GM19324 (cell line): ENCODE results near the gene LSG1.
"Not testable (repeated sequence)": the region's sequence is repeated elsewhere in the genome, so short reads cannot be mapped to it uniquely, and the experiment has no call there.

Source experiments
- ATAC-seq: cut with Tn5 transposase; IDR thresholded peaks from one replicate; pipeline ENCODE4 v1.9.1; 2021; ENCODE audit warnings: mild to moderate bottlenecking, moderate library complexity; ENCODE audit not compliant: unreplicated experiment, low FRiP score

The LSG1 gene

GRCh38 chr3:194620196-194620595 is 51.8 kb downstream of the LSG1 start:
- ATAC-seq = no peak

GRCh38 chr3:194619741-194620140 is 52.2 kb downstream of the LSG1 start:
- no peak for ATAC-seq

GRCh38 chr3:194618858-194619608 is 53.0 kb downstream of the LSG1 start:
- ATAC-seq = no peak

- ATAC-seq = no peak
Observed at GRCh38 chr3:194617827-194618226, 54.2 kb downstream of the LSG1 start.

GRCh38 chr3:194617143-194617671 is 54.8 kb downstream of the LSG1 start:
- no peak for ATAC-seq

- no peak for ATAC-seq
Observed at GRCh38 chr3:194615226-194615625, 56.8 kb downstream of the LSG1 start.

GRCh38 chr3:194612221-194612620 is 59.8 kb downstream of the LSG1 start:
- ATAC-seq = no peak

- no peak for ATAC-seq
Observed at GRCh38 chr3:194610689-194611088, 61.3 kb downstream of the LSG1 start.

- ATAC-seq = no peak
Observed at GRCh38 chr3:194609601-194610000, 62.4 kb downstream of the LSG1 start.

GRCh38 chr3:194608981-194609380 is 63.0 kb downstream of the LSG1 start:
- no peak for ATAC-seq

- no peak for ATAC-seq
Observed at GRCh38 chr3:194607592-194608389, 64.2 kb downstream of the LSG1 start.

GRCh38 chr3:194606941-194607340 is 65.0 kb downstream of the LSG1 start:
- no peak for ATAC-seq

GRCh38 chr3:194606163-194606562 is 65.8 kb downstream of the LSG1 start:
- no peak for ATAC-seq

GRCh38 chr3:194605314-194605713 is 66.7 kb downstream of the LSG1 start:
- not testable (repeated sequence) for ATAC-seq

GRCh38 chr3:194604837-194605236 is 67.2 kb downstream of the LSG1 start:
- no peak for ATAC-seq

- no peak for ATAC-seq
Observed at GRCh38 chr3:194604126-194604525, 67.9 kb downstream of the LSG1 start.

GRCh38 chr3:194602669-194603171 is 69.3 kb downstream of the LSG1 start:
- no peak for ATAC-seq

GRCh38 chr3:194598771-194599557 is 73.0 kb downstream of the LSG1 start:
- ATAC-seq = no peak

GRCh38 chr3:194596906-194597305 is 75.1 kb downstream of the LSG1 start:
- ATAC-seq = no peak
